ENCODE results near the gene DHX35. TPM values are rescaled to one million over a fixed set of nuclear protein-coding genes. Genes with fewer than 3 reads are reported as not detected.
A peak's percentile ranks its signal among the peaks of the same experiment; 100 is the strongest.

Gene DHX35
- total and polyA plus RNA-seq, 2 donors, result 7.1 to 9.5 TPM

DNA sequence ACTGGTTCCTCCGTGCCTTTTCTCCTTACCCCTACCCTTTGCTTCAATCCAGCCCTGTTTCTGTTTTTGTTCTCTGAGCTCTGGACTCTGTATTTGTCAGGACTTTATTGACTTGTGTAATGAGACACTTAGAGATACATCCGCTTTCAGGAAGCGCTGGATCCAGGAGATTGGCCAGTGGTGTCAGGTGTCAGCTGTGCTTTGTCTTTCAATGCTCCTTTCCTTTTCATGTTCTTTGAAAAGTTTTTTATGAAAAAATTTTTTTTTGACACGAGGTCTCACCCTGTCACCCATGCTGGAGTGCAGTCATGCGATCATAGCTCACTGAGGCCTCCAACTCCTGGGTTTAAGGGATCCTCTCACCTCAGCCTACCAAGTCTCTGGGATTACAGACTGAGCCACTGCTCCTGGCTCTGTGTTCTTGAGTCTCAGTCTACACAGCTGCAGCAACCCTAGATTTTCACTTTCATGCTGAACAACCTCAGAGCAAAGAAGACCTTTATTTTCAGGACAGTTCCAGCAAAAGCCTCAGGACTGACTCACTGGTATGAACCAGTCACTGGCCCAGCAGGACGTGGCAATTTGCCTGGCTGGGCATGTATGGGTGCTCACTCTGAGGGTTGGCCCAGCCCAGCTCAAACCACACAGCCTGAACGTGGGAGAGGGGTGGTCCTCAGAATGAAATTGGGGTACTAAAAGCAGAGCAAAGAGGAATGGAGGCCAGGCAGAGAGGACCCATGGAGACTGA is 108.5 kb downstream of the DHX35 start:
- WGBS, result 83% methylated on average over 7 of the region's 7 CpGs
- Histone ChIP-seq H3K27ac (ENCODE audit: low read depth in 1 of 2, low read length in 1 of 2) (no peak overlapping the region), H3K4me1 (ENCODE audit: control insufficient read depth in 2 of 2, insufficient read depth in 2 of 2, low read length in 2 of 2) (no peaks in the 10 kb centered on the region), H3K9me3 (ENCODE audit: control insufficient read depth in 2 of 2, insufficient read depth in 1 of 2, low read length in 1 of 2) (no peaks in the 10 kb centered on the region), H3K4me3 (ENCODE audit: low read length in 2 of 2) (no peak overlapping the region), H3K27me3 (ENCODE audit: control insufficient read depth in 2 of 2, insufficient read depth in 1 of 2, low read length in 1 of 2) (peaks cover 0 to 2% of the 10 kb centered on the region in 2 donors), H3K36me3 (ENCODE audit: control insufficient read depth in 2 of 2, insufficient read depth in 2 of 2, low read length in 1 of 2) (no peaks in the 10 kb centered on the region)
- DNase-seq (ENCODE audit: low read depth in 6 of 9, low spot score in 9 of 9), result no peak

DNA sequence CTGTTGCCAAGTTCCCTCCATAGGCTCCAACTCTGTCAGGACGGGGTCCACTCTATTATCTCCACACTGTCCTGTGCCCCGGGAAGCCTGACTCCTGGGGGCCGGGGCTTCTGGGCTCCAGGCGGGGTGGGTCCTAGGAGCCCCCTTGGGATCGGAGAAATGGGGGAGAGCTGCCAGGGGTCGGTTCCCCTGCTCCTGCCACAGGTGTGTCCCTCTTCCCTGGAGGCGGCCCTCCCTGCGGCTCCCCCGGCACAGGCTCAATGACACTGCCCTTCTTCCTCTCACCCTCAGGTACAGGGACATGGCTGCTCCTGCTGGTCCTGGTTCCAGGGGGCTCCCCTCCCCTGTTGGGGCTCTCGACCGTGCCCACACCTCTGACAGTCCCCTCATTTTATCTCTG is 110.0 kb downstream of the DHX35 start:
- no peaks in the 10 kb centered on the region for H3K4me1 ChIP-seq (ENCODE audit: control insufficient read depth in 2 of 2, insufficient read depth in 2 of 2, low read length in 2 of 2)
- peaks cover 0 to 4% of the 10 kb centered on the region in 2 donors for H3K27me3 ChIP-seq (ENCODE audit: control insufficient read depth in 2 of 2, insufficient read depth in 1 of 2, low read length in 1 of 2)
- 95% methylated on average over 11 of the region's 11 CpGs for WGBS
- no peaks in the 10 kb centered on the region for H3K36me3 ChIP-seq (ENCODE audit: control insufficient read depth in 2 of 2, insufficient read depth in 2 of 2, low read length in 1 of 2)
- no peak overlapping the region for H3K27ac ChIP-seq (ENCODE audit: low read depth in 1 of 2, low read length in 1 of 2)
- no peak overlapping the region for H3K4me3 ChIP-seq (ENCODE audit: low read length in 2 of 2)
- no peak for DNase-seq (ENCODE audit: low read depth in 6 of 9, low spot score in 9 of 9)
- no peaks in the 10 kb centered on the region for H3K9me3 ChIP-seq (ENCODE audit: control insufficient read depth in 2 of 2, insufficient read depth in 1 of 2, low read length in 1 of 2)

DNA sequence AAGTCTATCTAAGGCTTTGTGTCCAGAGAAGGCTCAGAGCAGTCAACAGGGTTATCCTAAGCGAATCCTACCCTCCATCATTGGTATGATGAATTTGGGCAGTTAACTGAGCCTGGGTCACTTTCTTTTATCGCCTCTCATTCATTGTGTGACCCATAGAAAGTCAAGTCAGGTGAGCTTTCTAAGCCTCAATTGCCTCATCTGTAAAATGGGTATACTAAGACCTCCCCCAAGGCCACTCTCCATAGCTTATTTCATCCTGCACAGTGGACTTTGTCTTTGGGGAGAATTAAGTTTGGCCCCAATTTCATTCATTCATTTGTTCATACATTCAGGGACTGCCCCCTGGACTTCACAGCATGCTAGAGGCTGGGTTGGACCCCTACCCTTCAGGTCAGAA is 110.5 kb downstream of the DHX35 start:
- WGBS, result 96% methylated on average over 2 of the region's 2 CpGs
- H3K9me3 ChIP-seq (ENCODE audit: control insufficient read depth in 2 of 2, insufficient read depth in 1 of 2, low read length in 1 of 2), result no peaks in the 10 kb centered on the region
- H3K27me3 ChIP-seq (ENCODE audit: control insufficient read depth in 2 of 2, insufficient read depth in 1 of 2, low read length in 1 of 2), result peaks cover 0 to 4% of the 10 kb centered on the region in 2 donors
- DNase-seq (ENCODE audit: low read depth in 6 of 9, low spot score in 9 of 9), result no peak
- no peaks in the 10 kb centered on the region for H3K4me1 ChIP-seq (ENCODE audit: control insufficient read depth in 2 of 2, insufficient read depth in 2 of 2, low read length in 2 of 2)
- H3K4me3 ChIP-seq (ENCODE audit: low read length in 2 of 2), result no peak overlapping the region
- H3K36me3 ChIP-seq (ENCODE audit: control insufficient read depth in 2 of 2, insufficient read depth in 2 of 2, low read length in 1 of 2), result no peaks in the 10 kb centered on the region
- H3K27ac ChIP-seq (ENCODE audit: low read depth in 1 of 2, low read length in 1 of 2), result no peak overlapping the region

DNA sequence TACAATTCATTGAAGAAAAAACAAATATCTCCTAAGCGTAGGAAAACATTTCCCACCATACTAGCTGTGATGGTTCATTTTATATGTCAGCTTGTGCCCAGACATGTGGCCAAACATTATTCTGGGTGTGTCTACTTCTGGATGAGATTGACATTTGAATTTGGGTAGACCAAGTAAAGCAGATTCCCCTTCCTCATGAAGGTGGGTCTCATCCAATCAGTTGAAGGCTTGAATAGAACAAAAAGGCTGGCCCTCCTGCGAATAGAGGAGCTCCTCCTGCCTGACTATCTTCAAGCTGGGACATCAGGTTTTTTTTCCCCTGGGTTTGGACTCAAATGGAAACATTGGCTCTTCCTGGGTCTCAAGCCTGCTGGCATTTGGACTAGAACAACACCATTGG is 113.6 kb downstream of the DHX35 start:
- peaks cover 0 to 10% of the 10 kb centered on the region in 2 donors for H3K27me3 ChIP-seq (ENCODE audit: control insufficient read depth in 2 of 2, insufficient read depth in 1 of 2, low read length in 1 of 2)
- no peak overlapping the region for H3K27ac ChIP-seq (ENCODE audit: low read depth in 1 of 2, low read length in 1 of 2)
- H3K4me1 ChIP-seq (ENCODE audit: control insufficient read depth in 2 of 2, insufficient read depth in 2 of 2, low read length in 2 of 2), result no peaks in the 10 kb centered on the region
- H3K4me3 ChIP-seq (ENCODE audit: low read length in 2 of 2), result no peak overlapping the region
- H3K9me3 ChIP-seq (ENCODE audit: control insufficient read depth in 2 of 2, insufficient read depth in 1 of 2, low read length in 1 of 2), result no peaks in the 10 kb centered on the region
- no peaks in the 10 kb centered on the region for H3K36me3 ChIP-seq (ENCODE audit: control insufficient read depth in 2 of 2, insufficient read depth in 2 of 2, low read length in 1 of 2)
- 98% methylated on average over 2 of the region's 2 CpGs for WGBS
- DNase-seq (ENCODE audit: low read depth in 6 of 9, low spot score in 9 of 9), result no peak

DNA sequence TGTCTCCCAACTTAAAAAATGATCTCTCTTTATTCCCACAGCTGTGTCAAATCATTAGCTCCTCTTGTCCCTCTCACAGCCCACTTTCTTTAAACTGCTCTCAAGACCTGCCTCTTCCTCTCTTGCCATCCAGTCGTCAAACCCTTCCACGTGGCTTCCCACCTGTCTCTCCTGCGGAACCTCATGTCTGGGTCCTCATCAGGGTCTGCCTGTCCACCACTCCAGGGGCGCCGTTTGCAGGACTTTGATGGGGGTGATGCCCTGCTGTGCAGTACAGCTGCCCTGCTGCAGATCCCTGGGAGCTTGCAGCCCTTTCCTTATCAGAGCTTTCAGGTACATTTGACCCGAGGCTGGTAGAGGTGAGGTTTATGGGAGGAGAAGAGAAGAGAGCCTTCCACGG is 114.8 kb downstream of the DHX35 start:
- Histone ChIP-seq H3K27ac (ENCODE audit: low read depth in 1 of 2, low read length in 1 of 2) (no peak overlapping the region), H3K4me3 (ENCODE audit: low read length in 2 of 2) (no peak overlapping the region), H3K36me3 (ENCODE audit: control insufficient read depth in 2 of 2, insufficient read depth in 2 of 2, low read length in 1 of 2) (no peaks in the 10 kb centered on the region), H3K4me1 (ENCODE audit: control insufficient read depth in 2 of 2, insufficient read depth in 2 of 2, low read length in 2 of 2) (no peaks in the 10 kb centered on the region), H3K9me3 (ENCODE audit: control insufficient read depth in 2 of 2, insufficient read depth in 1 of 2, low read length in 1 of 2) (no peaks in the 10 kb centered on the region), H3K27me3 (ENCODE audit: control insufficient read depth in 2 of 2, insufficient read depth in 1 of 2, low read length in 1 of 2) (peaks cover 0 to 11% of the 10 kb centered on the region in 2 donors)
- DNase-seq (ENCODE audit: low read depth in 6 of 9, low spot score in 9 of 9), result no peak
- WGBS, result 87% methylated on average over 7 of the region's 7 CpGs

DNA sequence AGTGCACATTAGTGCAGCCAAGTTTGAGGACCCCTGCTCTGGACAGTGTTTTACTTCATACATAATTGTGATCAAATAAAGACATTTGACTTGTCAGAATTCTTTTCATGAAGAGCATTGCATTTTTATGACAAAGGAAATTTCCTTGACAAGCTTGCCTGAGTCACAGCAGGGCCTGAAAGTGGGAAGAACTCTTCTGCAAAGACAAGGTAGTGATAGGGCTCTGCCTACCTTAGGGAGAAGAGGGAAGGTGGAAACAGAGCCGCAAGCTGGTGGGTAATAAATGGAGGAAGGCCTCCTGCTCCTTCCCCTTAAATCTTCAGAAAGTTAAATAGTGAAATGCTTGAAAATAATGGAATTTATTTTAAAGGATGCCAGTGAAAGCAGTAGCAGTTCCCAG is 118.2 kb downstream of the DHX35 start:
- no peak overlapping the region for H3K27ac ChIP-seq (ENCODE audit: low read depth in 1 of 2, low read length in 1 of 2)
- DNase-seq (ENCODE audit: low read depth in 6 of 9, low spot score in 9 of 9), result no peak
- WGBS, result 100% methylated on average over 1 of the region's 1 CpG
- H3K4me3 ChIP-seq (ENCODE audit: low read length in 2 of 2), result no peak overlapping the region
- H3K27me3 ChIP-seq (ENCODE audit: control insufficient read depth in 2 of 2, insufficient read depth in 1 of 2, low read length in 1 of 2), result peaks cover 0 to 19% of the 10 kb centered on the region in 2 donors
- H3K36me3 ChIP-seq (ENCODE audit: control insufficient read depth in 2 of 2, insufficient read depth in 2 of 2, low read length in 1 of 2), result no peaks in the 10 kb centered on the region
- H3K9me3 ChIP-seq (ENCODE audit: control insufficient read depth in 2 of 2, insufficient read depth in 1 of 2, low read length in 1 of 2), result no peaks in the 10 kb centered on the region
- no peaks in the 10 kb centered on the region for H3K4me1 ChIP-seq (ENCODE audit: control insufficient read depth in 2 of 2, insufficient read depth in 2 of 2, low read length in 2 of 2)

DNA sequence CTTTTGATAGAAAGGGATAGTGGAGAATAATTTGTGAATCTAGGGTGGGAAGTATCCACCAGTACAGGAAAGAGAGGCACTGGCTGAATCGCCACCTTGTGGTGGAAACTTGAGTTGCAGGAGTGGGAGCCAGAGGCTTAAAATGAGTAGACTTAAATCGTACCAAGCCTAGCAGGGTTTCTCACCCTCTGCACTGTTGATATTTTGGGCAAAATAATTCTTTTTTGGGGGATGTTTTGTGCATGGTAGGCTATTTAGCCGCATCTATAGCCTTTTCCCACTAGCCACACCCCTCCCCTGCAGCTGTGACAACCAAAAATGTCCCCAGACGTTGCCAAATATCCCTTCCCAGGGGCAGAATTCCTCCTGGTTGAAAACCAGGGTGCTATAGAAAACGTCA is 119.1 kb downstream of the DHX35 start:
- no peak overlapping the region for H3K4me3 ChIP-seq (ENCODE audit: low read length in 2 of 2)
- H3K36me3 ChIP-seq (ENCODE audit: control insufficient read depth in 2 of 2, insufficient read depth in 2 of 2, low read length in 1 of 2), result no peaks in the 10 kb centered on the region
- H3K9me3 ChIP-seq (ENCODE audit: control insufficient read depth in 2 of 2, insufficient read depth in 1 of 2, low read length in 1 of 2), result no peaks in the 10 kb centered on the region
- DNase-seq (ENCODE audit: low read depth in 6 of 9, low spot score in 9 of 9), result peak; percentile 16 to 82 (median 66)
- H3K4me1 ChIP-seq (ENCODE audit: control insufficient read depth in 2 of 2, insufficient read depth in 2 of 2, low read length in 2 of 2), result no peaks in the 10 kb centered on the region
- no peak overlapping the region for H3K27ac ChIP-seq (ENCODE audit: low read depth in 1 of 2, low read length in 1 of 2)
- 23% methylated on average over 5 of the region's 5 CpGs for WGBS
- peaks cover 0 to 19% of the 10 kb centered on the region in 2 donors for H3K27me3 ChIP-seq (ENCODE audit: control insufficient read depth in 2 of 2, insufficient read depth in 1 of 2, low read length in 1 of 2)

DNA sequence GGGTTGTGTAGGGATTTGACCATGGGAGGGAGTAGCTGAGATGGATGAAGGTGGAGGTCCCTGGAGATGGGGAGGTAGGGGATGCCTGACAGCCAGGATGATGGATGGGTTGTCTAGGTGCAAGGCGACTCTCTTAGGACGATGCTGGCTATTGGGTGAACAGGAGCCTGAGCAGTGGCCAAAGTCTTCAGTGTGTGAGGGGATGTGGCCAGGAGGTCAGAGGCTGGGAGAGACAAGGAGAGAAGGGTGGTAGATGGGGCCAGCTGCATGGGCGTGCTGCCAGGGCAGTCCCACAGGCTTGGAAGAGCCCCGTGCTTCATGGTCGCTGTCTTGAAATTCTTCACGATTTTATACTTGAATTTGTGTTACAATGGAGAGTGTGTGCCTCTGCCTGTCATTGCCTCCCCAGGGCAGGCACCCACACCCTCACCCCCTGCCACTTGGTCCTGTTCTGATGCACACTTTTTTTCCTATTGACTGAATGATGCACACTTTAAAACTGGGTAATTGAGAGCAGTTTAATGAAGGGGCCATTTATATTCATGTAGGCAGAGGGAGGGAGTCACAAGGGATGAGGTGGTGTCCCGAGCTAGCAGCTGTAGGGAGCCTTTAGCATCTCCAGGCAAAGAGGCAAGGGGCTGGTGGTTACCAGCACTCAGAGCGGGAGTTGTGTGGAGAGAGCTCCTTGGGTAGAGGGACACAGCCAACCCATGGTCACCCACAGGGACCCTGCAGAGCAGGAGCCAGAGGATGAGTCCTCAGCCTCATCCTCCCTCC is 120.7 kb downstream of the DHX35 start:
- 83% methylated on average over 8 of the region's 8 CpGs for WGBS
- Histone ChIP-seq H3K4me1 (ENCODE audit: control insufficient read depth in 2 of 2, insufficient read depth in 2 of 2, low read length in 2 of 2) (no peaks in the 10 kb centered on the region), H3K4me3 (ENCODE audit: low read length in 2 of 2) (no peak overlapping the region), H3K36me3 (ENCODE audit: control insufficient read depth in 2 of 2, insufficient read depth in 2 of 2, low read length in 1 of 2) (no peaks in the 10 kb centered on the region), H3K27ac (ENCODE audit: low read depth in 1 of 2, low read length in 1 of 2) (no peak overlapping the region), H3K27me3 (ENCODE audit: control insufficient read depth in 2 of 2, insufficient read depth in 1 of 2, low read length in 1 of 2) (peaks cover 0 to 16% of the 10 kb centered on the region in 2 donors), H3K9me3 (ENCODE audit: control insufficient read depth in 2 of 2, insufficient read depth in 1 of 2, low read length in 1 of 2) (no peaks in the 10 kb centered on the region)
- no peak for DNase-seq (ENCODE audit: low read depth in 6 of 9, low spot score in 9 of 9)

DNA sequence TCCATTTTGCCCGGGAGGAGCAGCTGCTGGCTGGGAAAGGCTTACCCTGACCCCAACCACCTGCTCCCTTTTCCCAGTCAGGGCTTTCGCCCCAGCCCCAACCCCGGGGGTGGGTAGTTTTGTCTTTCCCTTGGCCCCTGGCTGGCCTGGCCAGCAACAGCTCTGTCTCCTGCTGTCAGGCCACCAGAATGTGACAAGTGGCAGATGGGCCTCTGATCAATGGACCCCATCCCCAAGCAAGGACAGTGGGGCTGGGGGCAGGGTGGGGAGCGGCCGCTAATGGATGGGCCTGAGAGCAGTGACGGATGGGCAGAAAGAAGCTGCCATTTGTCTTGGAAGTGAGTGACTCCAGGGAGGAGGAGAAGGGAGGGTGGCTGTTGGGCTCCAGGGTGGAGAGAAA is 121.6 kb downstream of the DHX35 start:
- no peak overlapping the region for H3K27ac ChIP-seq (ENCODE audit: low read depth in 1 of 2, low read length in 1 of 2)
- no peaks in the 10 kb centered on the region for H3K9me3 ChIP-seq (ENCODE audit: control insufficient read depth in 2 of 2, insufficient read depth in 1 of 2, low read length in 1 of 2)
- DNase-seq (ENCODE audit: low read depth in 6 of 9, low spot score in 9 of 9), result no peak
- 80% methylated on average over 6 of the region's 6 CpGs for WGBS
- no peaks in the 10 kb centered on the region for H3K4me1 ChIP-seq (ENCODE audit: control insufficient read depth in 2 of 2, insufficient read depth in 2 of 2, low read length in 2 of 2)
- H3K27me3 ChIP-seq (ENCODE audit: control insufficient read depth in 2 of 2, insufficient read depth in 1 of 2, low read length in 1 of 2), result peaks cover 0 to 12% of the 10 kb centered on the region in 2 donors
- H3K4me3 ChIP-seq (ENCODE audit: low read length in 2 of 2), result no peak overlapping the region
- H3K36me3 ChIP-seq (ENCODE audit: control insufficient read depth in 2 of 2, insufficient read depth in 2 of 2, low read length in 1 of 2), result no peaks in the 10 kb centered on the region
